Mucosa of stomach (tissue), 1 donor: Measurements from ENCODE around the gene STXBP3.

ENCODE experiments used
- H3K27me3 ChIP-seq: one replicate; pipeline ENCODE4 v1.7.0; 2013; ENCODE audit warnings: mild to moderate bottlenecking, low read length; ENCODE audit not compliant: control insufficient read depth, insufficient read depth
- H3K36me3 ChIP-seq: one replicate; pipeline ENCODE4 v1.7.0; 2013; ENCODE audit warnings: low read length; ENCODE audit not compliant: control insufficient read depth, insufficient read depth
- H3K4me1 ChIP-seq: one replicate; pipeline ENCODE4 v1.7.0; 2013; ENCODE audit warnings: mild to moderate bottlenecking, low read length; ENCODE audit not compliant: control insufficient read depth, insufficient read depth
- H3K4me3 ChIP-seq: one replicate; pipeline ENCODE4 v1.7.0; 2013; ENCODE audit warnings: low read length
- H3K9ac ChIP-seq: one replicate; pipeline ENCODE4 v1.7.0; 2013; ENCODE audit warnings: mild to moderate bottlenecking, low read length, moderate library complexity
- H3K9me3 ChIP-seq: one replicate; pipeline ENCODE4 v1.7.0; 2013; ENCODE audit warnings: mild to moderate bottlenecking, low read length, moderate library complexity; ENCODE audit not compliant: control insufficient read depth
- donor health status: Pancreatic carcinoma.

Gene STXBP3

GRCh38 chr1:108854221-108855019 is 107.9 kb downstream of the STXBP3 start:
- H3K9ac ChIP-seq, result no peak overlapping the region
- no peaks in the 10 kb centered on the region for H3K36me3 ChIP-seq
- H3K27me3 ChIP-seq, result no peaks in the 10 kb centered on the region
- H3K4me3 ChIP-seq, result no peak overlapping the region
- H3K4me1 ChIP-seq, result no peaks in the 10 kb centered on the region
- no peaks in the 10 kb centered on the region for H3K9me3 ChIP-seq

GRCh38 chr1:108856994-108857393 is 110.5 kb downstream of the STXBP3 start, which contains the start of gene AKNAD1:
TSS of gene AKNAD1 (minus strand) at chr1:108857094. CDS start at chr1:108852664, 4,430 bp downstream.
- no peaks in the 10 kb centered on the region for H3K36me3 ChIP-seq
- H3K27me3 ChIP-seq, result no peaks in the 10 kb centered on the region
- no peaks in the 10 kb centered on the region for H3K4me1 ChIP-seq
- no peak within 1 kb of the TSS for H3K9ac ChIP-seq
- no peak within 1 kb of the TSS for H3K4me3 ChIP-seq
- H3K9me3 ChIP-seq, result no peaks in the 10 kb centered on the region

- Histone ChIP-seq H3K4me3 (no peak overlapping the region), H3K9ac (no peak overlapping the region), H3K27me3 (no peaks in the 10 kb centered on the region), H3K9me3 (no peaks in the 10 kb centered on the region), H3K4me1 (no peaks in the 10 kb centered on the region), H3K36me3 (no peaks in the 10 kb centered on the region)
Observed at GRCh38 chr1:108858230-108858950, 111.9 kb downstream of the STXBP3 start.
